ENCODE data around the gene LRRC74A. TPM values are rescaled to one million over a fixed set of nuclear protein-coding genes. Genes with fewer than 3 reads are reported as not detected.
A peak's percentile ranks its signal among the peaks of the same experiment; 100 is the strongest.

The LRRC74A gene
- total and polyA plus RNA-seq, 10 donors = 0.03 to 0.43 (median 0.16) TPM; not detected in 5

- H3K27ac ChIP-seq = no peak overlapping the region
- no peak overlapping the region for H3K4me3 ChIP-seq
- H3K27me3 ChIP-seq (replicated peaks in 1 of 7) = no peaks in the 10 kb centered on the region
- intact Hi-C loops (cut with DNase I; ENCODE audit: low total_unique reads) = loop anchor here (10.0 kb wide), 1 partner anchor 445 kb away; no protein-coding TSS in a partner anchor
- DNase-seq = no peak
- H3K36me3 ChIP-seq = no peaks in the 10 kb centered on the region
- TF ChIP-seq, protein P1, sequence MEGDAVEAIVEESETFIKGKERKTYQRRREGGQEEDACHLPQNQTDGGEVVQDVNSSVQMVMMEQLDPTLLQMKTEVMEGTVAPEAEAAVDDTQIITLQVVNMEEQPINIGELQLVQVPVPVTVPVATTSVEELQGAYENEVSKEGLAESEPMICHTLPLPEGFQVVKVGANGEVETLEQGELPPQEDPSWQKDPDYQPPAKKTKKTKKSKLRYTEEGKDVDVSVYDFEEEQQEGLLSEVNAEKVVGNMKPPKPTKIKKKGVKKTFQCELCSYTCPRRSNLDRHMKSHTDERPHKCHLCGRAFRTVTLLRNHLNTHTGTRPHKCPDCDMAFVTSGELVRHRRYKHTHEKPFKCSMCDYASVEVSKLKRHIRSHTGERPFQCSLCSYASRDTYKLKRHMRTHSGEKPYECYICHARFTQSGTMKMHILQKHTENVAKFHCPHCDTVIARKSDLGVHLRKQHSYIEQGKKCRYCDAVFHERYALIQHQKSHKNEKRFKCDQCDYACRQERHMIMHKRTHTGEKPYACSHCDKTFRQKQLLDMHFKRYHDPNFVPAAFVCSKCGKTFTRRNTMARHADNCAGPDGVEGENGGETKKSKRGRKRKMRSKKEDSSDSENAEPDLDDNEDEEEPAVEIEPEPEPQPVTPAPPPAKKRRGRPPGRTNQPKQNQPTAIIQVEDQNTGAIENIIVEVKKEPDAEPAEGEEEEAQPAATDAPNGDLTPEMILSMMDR (IDR thresholded peaks at IDR 0.05 in 8 of 11, conservative IDR thresholded peaks at IDR 0.05 in 3 of 11) = peak in 4 of 11 experiments; percentile 7 to 31 (median 14)
- no peak for TF ChIP-seq POLR2A (IDR thresholded peaks at IDR 0.05)
- peaks cover 7 to 39% (median 19%) of the 10 kb centered on the region in 6 donors for H3K4me1 ChIP-seq
- WGBS, 5 donors = 61 to 80% (median 77%) methylated on average over 7 of the region's 7 CpGs
- peaks cover 0 to 2% (median under 1%) of the 10 kb centered on the region in 8 donors for H3K9me3 ChIP-seq
Measured at GRCh38 chr14:76870166-76870565, 44.0 kb downstream of the LRRC74A start.

GRCh38 chr14:76872796-76873432 is 46.7 kb downstream of the LRRC74A start:
- peak; percentile 89 for DNase-seq
- TF ChIP-seq, protein P1 (IDR thresholded peaks at IDR 0.05 in 8 of 11, conservative IDR thresholded peaks at IDR 0.05 in 3 of 11) = peak; percentile 80 to 94 (median 89)
- TF ChIP-seq POLR2A (IDR thresholded peaks at IDR 0.05) (no peak), POLR2AphosphoS5 (IDR thresholded peaks at IDR 0.05) (no peak)
- Histone ChIP-seq H3K4me3 (no peak overlapping the region), H3K9me3 (peaks cover 0 to 10% (median 3%) of the 10 kb centered on the region in 8 donors), H3K36me3 (no peaks in the 10 kb centered on the region), H3K4me1 (peaks cover 0 to 17% (median 5%) of the 10 kb centered on the region in 6 donors), H3K27me3 (replicated peaks in 1 of 7) (no peaks in the 10 kb centered on the region), H3K27ac (no peak overlapping the region)
- 32 to 38% (median 35%) methylated on average over 12 of the region's 12 CpGs for WGBS, 5 donors
- intact Hi-C loops (cut with DNase I; ENCODE audit: low total_unique reads) = loop anchor here (10.0 kb wide), 1 partner anchor 442 kb away; no protein-coding TSS in a partner anchor

GRCh38 chr14:76874734-76875133 is 48.5 kb downstream of the LRRC74A start:
- TF ChIP-seq, protein P1 (IDR thresholded peaks at IDR 0.05 in 8 of 11, conservative IDR thresholded peaks at IDR 0.05 in 3 of 11) = no peak
- TF ChIP-seq POLR2A (IDR thresholded peaks at IDR 0.05) = no peak
- no peak for TF ChIP-seq POLR2AphosphoS5 (IDR thresholded peaks at IDR 0.05)
- no peak for DNase-seq
- WGBS, 5 donors = 59 to 86% (median 81%) methylated on average over 3 to 8 of the region's 8 CpGs
- intact Hi-C loops (cut with DNase I; ENCODE audit: low total_unique reads) = loop anchor here (2.0 to 10.0 kb wide), 2 partner anchors 196 to 440 kb away; no protein-coding TSS in a partner anchor
- H3K36me3 ChIP-seq = no peaks in the 10 kb centered on the region
- no peak overlapping the region for H3K27ac ChIP-seq
- no peak overlapping the region for H3K4me3 ChIP-seq
- peaks cover 0 to 9% (median 0%) of the 10 kb centered on the region in 6 donors for H3K4me1 ChIP-seq
- H3K27me3 ChIP-seq (replicated peaks in 1 of 7) = no peaks in the 10 kb centered on the region
- peaks cover 0 to 10% (median 3%) of the 10 kb centered on the region in 8 donors for H3K9me3 ChIP-seq

DNA sequence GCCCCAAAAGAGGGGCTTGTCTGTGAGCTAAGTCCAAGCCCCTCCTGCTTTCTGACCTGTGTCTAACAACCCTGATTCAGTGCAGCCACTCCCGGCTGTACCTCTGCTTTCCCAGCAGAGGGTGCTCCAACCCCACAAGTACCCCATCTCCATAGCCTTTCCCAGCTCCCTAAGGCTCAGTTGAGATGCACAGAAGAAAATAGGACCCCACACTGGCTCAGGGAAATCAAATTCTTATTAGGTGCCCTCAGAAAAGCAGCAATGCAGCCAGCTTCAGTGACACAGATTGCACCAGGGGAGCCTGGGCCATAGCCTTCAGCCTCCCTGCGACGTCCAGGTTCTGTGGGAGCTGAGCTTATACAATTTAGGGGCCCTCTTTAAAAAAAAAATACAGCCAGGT is 49.9 kb downstream of the LRRC74A start:
- 60 to 67% (median 64%) methylated on average over 3 of the region's 3 CpGs for WGBS, 5 donors
- intact Hi-C loops (cut with DNase I; ENCODE audit: low total_unique reads) = loop anchor here (10.0 kb wide), 1 partner anchor 439 kb away; no protein-coding TSS in a partner anchor
- no peak for DNase-seq
- H3K27me3 ChIP-seq (replicated peaks in 1 of 7) = no peaks in the 10 kb centered on the region
- no peak overlapping the region for H3K4me3 ChIP-seq
- H3K9me3 ChIP-seq = peaks cover 0 to 10% (median 3%) of the 10 kb centered on the region in 8 donors
- no peak overlapping the region for H3K27ac ChIP-seq
- H3K4me1 ChIP-seq = peaks cover 0 to 9% (median 0%) of the 10 kb centered on the region in 6 donors
- H3K36me3 ChIP-seq = no peaks in the 10 kb centered on the region
- no peak for TF ChIP-seq POLR2AphosphoS5 (IDR thresholded peaks at IDR 0.05)
- TF ChIP-seq POLR2A (IDR thresholded peaks at IDR 0.05) = no peak
- TF ChIP-seq, protein P1 (IDR thresholded peaks at IDR 0.05 in 8 of 11, conservative IDR thresholded peaks at IDR 0.05 in 3 of 11) = peak; percentile 88 to 95 (median 91)

All from spleen (tissue), 11 donors.